GM23338 (cell line): ENCODE data around the gene TANGO6. TPM values are rescaled to one million over a fixed set of nuclear protein-coding genes. Genes with fewer than 3 reads are reported as not detected.

ENCODE experiments used
- ATAC-seq: fragments of 200-7000 bp; cut with Tn5 transposase; 3 replicates; pipeline ENCODE4 v1.9.1; 2020
- DNase-seq: peaks from one replicate; pipeline ENCODE4 v3.0.0-alpha.2; 2015; ENCODE audit warnings: low spot score
- H2AFZ ChIP-seq: fragments of 200-600 bp; sonication (generic); 2 replicates; pipeline ENCODE4 v1.8.0; 2016; ENCODE audit warnings: antibody characterized with exemption, mild to moderate bottlenecking, moderate library complexity
- H3F3A ChIP-seq: fragments of 200-600 bp; sonication (generic); replicated peaks from 2 replicates; pipeline ENCODE4 v1.8.0; 2017; ENCODE audit warnings: antibody characterized with exemption, mixed run types, low read depth
- H3K27ac ChIP-seq: fragments of 200-600 bp; sonication (generic); 2 replicates; pipeline ENCODE4 v1.6.1; 2016; ENCODE audit warnings: low read depth
- H3K27me3 ChIP-seq: fragments of 200-600 bp; sonication (generic); 2 replicates; pipeline ENCODE4 v1.8.0; 2016; ENCODE audit warnings: mild to moderate bottlenecking, mixed run types, moderate library complexity; ENCODE audit not compliant: insufficient read depth
- H3K36me3 ChIP-seq: fragments of 200-600 bp; sonication (generic); 2 replicates; pipeline ENCODE4 v1.8.0; 2016; ENCODE audit warnings: mild to moderate bottlenecking; ENCODE audit not compliant: insufficient read depth
- H3K4me1 ChIP-seq: fragments of 200-600 bp; sonication (generic); 2 replicates; pipeline ENCODE4 v1.8.0; 2016; ENCODE audit warnings: mild to moderate bottlenecking, moderate library complexity; ENCODE audit not compliant: insufficient read depth
- H3K4me2 ChIP-seq: fragments of 200-600 bp; sonication (generic); 2 replicates; pipeline ENCODE4 v1.7.1; 2017; ENCODE audit warnings: mixed run types
- H3K4me3 ChIP-seq: fragments of 200-600 bp; sonication (generic); 2 replicates; pipeline ENCODE4 v1.6.1; 2016; ENCODE audit warnings: mixed run types
- H3K79me2 ChIP-seq: fragments of 200-600 bp; sonication (generic); replicated peaks from 2 replicates; pipeline ENCODE4 v1.8.0; 2017; ENCODE audit warnings: mild to moderate bottlenecking; ENCODE audit not compliant: insufficient read depth
- H3K9me2 ChIP-seq: fragments of 200-600 bp; sonication (generic); 2 replicates; pipeline ENCODE4 v1.8.0; 2017; ENCODE audit not compliant: insufficient read depth
- H4K20me1 ChIP-seq: fragments of 200-600 bp; sonication (generic); replicated peaks from 2 replicates; pipeline ENCODE4 v1.8.0; 2017; ENCODE audit warnings: mild to moderate bottlenecking; ENCODE audit not compliant: insufficient read depth
- H3K27ac Mint-ChIP-seq: 2 replicates; pipeline ENCODE4 v1.8.0; 2020; ENCODE audit warnings: inconsistent platforms, mild to moderate bottlenecking, moderate library complexity, mixed read lengths
- H3K27me3 Mint-ChIP-seq: 3 replicates; pipeline ENCODE4 v1.8.0; 2022; ENCODE audit warnings: low read depth, mild to moderate bottlenecking, moderate library complexity, mixed read lengths, inconsistent platforms; ENCODE audit not compliant: insufficient read depth, poor library complexity
- H3K36me3 Mint-ChIP-seq: 3 replicates; pipeline ENCODE4 v1.8.0; 2021; ENCODE audit warnings: low read depth, mild to moderate bottlenecking, inconsistent platforms, moderate library complexity, mixed read lengths
- H3K4me1 Mint-ChIP-seq: 3 replicates; pipeline ENCODE4 v1.8.0; 2020; ENCODE audit warnings: mild to moderate bottlenecking, inconsistent platforms, mixed read lengths
- H3K4me3 Mint-ChIP-seq: 3 replicates; pipeline ENCODE4 v1.8.0; 2021; ENCODE audit warnings: moderate library complexity, mild to moderate bottlenecking, inconsistent platforms, mixed read lengths
- H3K9me3 Mint-ChIP-seq: 3 replicates; pipeline ENCODE4 v1.8.0; 2020; ENCODE audit warnings: moderate library complexity, mild to moderate bottlenecking, inconsistent platforms, mixed read lengths
- CTCF ChIP-seq, 2 experiments: fragments of 200-600 bp in 1 of 2; sonication (generic) in 1 of 2; conservative IDR thresholded peaks; 2 replicates each; pipeline versions ENCODE4 v1.5.1 to v1.6.1; 2016 to 2017; ENCODE audit warnings: antibody characterized with exemption in 2 of 2, low read depth in 2 of 2, mild to moderate bottlenecking in 2 of 2, moderate library complexity in 1 of 2
- ETS1 ChIP-seq: IDR thresholded peaks from 2 replicates; pipeline ENCODE4 v1.6.1; 2016; ENCODE audit warnings: antibody characterized with exemption
- EZH2 ChIP-seq: fragments of 200-600 bp; sonication (generic); IDR thresholded peaks from one replicate; pipeline ENCODE4 v1.8.0; 2017; ENCODE audit warnings: antibody characterized with exemption, mild to moderate bottlenecking, low read depth; ENCODE audit not compliant: unreplicated experiment
- EZH2phosphoT487 ChIP-seq: fragments of 200-600 bp; sonication (generic); IDR thresholded peaks from one replicate; pipeline ENCODE4 v1.8.1; 2018; ENCODE audit warnings: antibody characterized with exemption; ENCODE audit not compliant: unreplicated experiment
- JUNB ChIP-seq: IDR thresholded peaks from one replicate; pipeline ENCODE4 v1.6.1; 2016; ENCODE audit warnings: antibody characterized with exemption; ENCODE audit not compliant: unreplicated experiment
- NANOG ChIP-seq: IDR thresholded peaks from 2 replicates; pipeline ENCODE4 v1.6.1; 2016; ENCODE audit warnings: antibody characterized with exemption, borderline replicate concordance
- POLR2AphosphoS5 ChIP-seq: IDR thresholded peaks from 2 replicates; pipeline ENCODE4 v1.6.1; 2016; ENCODE audit warnings: antibody characterized with exemption, low read depth
- STAT1 ChIP-seq: IDR thresholded peaks from one replicate; pipeline ENCODE4 v1.6.1; 2016; ENCODE audit warnings: antibody characterized with exemption; ENCODE audit not compliant: unreplicated experiment
- ZNF114 ChIP-seq: fragments of 250-450 bp; sonication (Bioruptor Pico); IDR thresholded peaks from 2 replicates; pipeline ENCODE4 v1.5.0; 2020; ENCODE audit warnings: mild to moderate bottlenecking, moderate library complexity
- ZNF331 ChIP-seq: fragments of 250-450 bp; sonication (Bioruptor Pico); IDR thresholded peaks from 2 replicates; pipeline ENCODE4 v1.5.0; 2020; ENCODE audit warnings: low read depth, mild to moderate bottlenecking, moderate library complexity
- polyA plus RNA-seq: library from polyadenylated mRNA; unstranded; fragments of >200 nt; fragmentation: Nextera tagmentation; extraction: Ambion mirVana; gene quantifications from 2 replicates; pipeline ENCODE4 v1.2.1, GENCODE V29; 2016
- total RNA-seq: library from RNA; depleted of rRNA; stranded (reverse); fragments of >200 nt; shearing (Covaris generic); gene quantifications from 2 replicates; pipeline ENCODE4 v1.2.3, GENCODE V29; 2014

Gene TANGO6
- total and polyA plus RNA-seq, 2 experiments from 2014 or later: 7.2 to 23.2 TPM

GRCh38 chr16:69095193-69095592, 251.9 kb downstream of the TANGO6 start:
- no peaks in the 10 kb centered on the region for H3K9me3 Mint-ChIP-seq
- H3K4me1 ChIP-seq: peaks cover 18% of the 10 kb centered on the region
- no peaks in the 10 kb centered on the region for H3K27me3 ChIP-seq
- TF ChIP-seq EZH2phosphoT487: no peak
- TF ChIP-seq ZNF331 (CRISPR knock-in tag): no peak
- TF ChIP-seq POLR2AphosphoS5: no peak
- TF ChIP-seq CTCF (conservative IDR thresholded peaks at IDR 0.05; ENCODE audit: low read depth in 2 of 2): no peak
- H3K27me3 Mint-ChIP-seq: peaks cover 5% of the 10 kb centered on the region
- peaks cover 30% of the 10 kb centered on the region for H3K4me1 Mint-ChIP-seq
- no peaks in the 10 kb centered on the region for H3K9me2 ChIP-seq
- no peaks in the 10 kb centered on the region for H3K36me3 Mint-ChIP-seq
- H3K4me2 ChIP-seq: no peak overlapping the region
- H2AFZ ChIP-seq: no peak overlapping the region; the same call in 1 of the 2 replicates
- H4K20me1 ChIP-seq: no peaks in the 10 kb centered on the region
- H3K27ac ChIP-seq: no peak overlapping the region
- no peak overlapping the region for H3K4me3 Mint-ChIP-seq
- H3K4me3 ChIP-seq: no peak overlapping the region
- peaks cover 11% of the 10 kb centered on the region; the same call in 1 of the 2 replicates for H3F3A ChIP-seq
- no peaks in the 10 kb centered on the region for H3K79me2 ChIP-seq
- DNase-seq (no peak), ATAC-seq (no peak)
- H3K27ac Mint-ChIP-seq: no peak overlapping the region
- H3K36me3 ChIP-seq: no peaks in the 10 kb centered on the region

DNA sequence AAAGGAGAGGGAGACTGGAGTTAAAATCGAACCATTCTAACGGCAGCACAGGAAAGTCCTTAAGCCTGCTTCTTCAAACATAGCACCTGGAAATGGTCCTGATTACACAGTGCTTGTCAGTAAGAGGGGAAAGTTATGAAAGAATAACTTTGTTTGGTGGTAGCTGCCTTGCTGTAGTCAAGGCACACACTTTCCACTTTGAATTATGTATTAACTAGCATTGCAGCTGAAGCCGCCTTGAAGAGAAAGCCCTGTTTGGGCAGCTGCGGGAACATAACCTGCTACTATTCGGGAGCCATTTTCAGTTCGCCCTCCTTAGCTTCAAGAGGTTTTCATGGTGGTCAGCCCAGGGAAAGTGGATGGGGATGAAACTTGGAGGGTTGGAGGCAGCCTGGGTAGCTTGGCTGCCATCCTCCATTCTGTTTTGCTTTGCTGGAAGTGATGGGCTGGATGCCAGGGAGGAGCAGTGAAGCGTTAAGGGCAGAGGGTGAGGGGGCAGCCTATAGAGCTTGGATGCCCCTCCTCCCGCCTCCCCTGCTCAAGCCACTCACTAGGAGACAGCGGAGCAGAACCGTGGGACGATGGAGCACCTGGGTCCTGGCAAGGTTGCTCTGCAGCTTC, 256.9 kb downstream of the TANGO6 start:
- Histone ChIP-seq H3K4me2 (peak overlapping the region; percentile 42), H3K36me3 (no peaks in the 10 kb centered on the region), H3K9me2 (no peaks in the 10 kb centered on the region), H3K79me2 (no peaks in the 10 kb centered on the region), H3K4me3 (no peak overlapping the region), H3K4me1 (peaks cover 48% of the 10 kb centered on the region), H3K27ac (no peak overlapping the region), H2AFZ (peak overlapping the region; percentile 88), H4K20me1 (no peaks in the 10 kb centered on the region), H3F3A (peaks cover 19% of the 10 kb centered on the region), H3K27me3 (no peaks in the 10 kb centered on the region)
- H3K4me1 Mint-ChIP-seq: peaks cover 43% of the 10 kb centered on the region
- H3K27ac Mint-ChIP-seq: no peak overlapping the region
- DNase-seq (no peak), ATAC-seq (peak; percentile 40)
- peaks cover 14% of the 10 kb centered on the region for H3K27me3 Mint-ChIP-seq
- H3K4me3 Mint-ChIP-seq: no peak overlapping the region; the same call in 2 of the 3 replicates
- H3K36me3 Mint-ChIP-seq: no peaks in the 10 kb centered on the region
- H3K9me3 Mint-ChIP-seq: no peaks in the 10 kb centered on the region
- TF ChIP-seq POLR2AphosphoS5 (no peak), STAT1 (no peak), CTCF (conservative IDR thresholded peaks at IDR 0.05; ENCODE audit: low read depth in 2 of 2) (no peak), ZNF331 (CRISPR knock-in tag) (no peak), ZNF114 (CRISPR knock-in tag) (no peak), NANOG (no peak), ETS1 (no peak), EZH2 (no peak), JUNB (no peak)
